ENCODE results near the gene P2RX6. TPM values are rescaled to one million over a fixed set of nuclear protein-coding genes. Genes with fewer than 3 reads are reported as not detected.

Gene P2RX6
- total RNA-seq, 2 experiments from 2014 or later: 0.22 to 0.25 TPM

DNA sequence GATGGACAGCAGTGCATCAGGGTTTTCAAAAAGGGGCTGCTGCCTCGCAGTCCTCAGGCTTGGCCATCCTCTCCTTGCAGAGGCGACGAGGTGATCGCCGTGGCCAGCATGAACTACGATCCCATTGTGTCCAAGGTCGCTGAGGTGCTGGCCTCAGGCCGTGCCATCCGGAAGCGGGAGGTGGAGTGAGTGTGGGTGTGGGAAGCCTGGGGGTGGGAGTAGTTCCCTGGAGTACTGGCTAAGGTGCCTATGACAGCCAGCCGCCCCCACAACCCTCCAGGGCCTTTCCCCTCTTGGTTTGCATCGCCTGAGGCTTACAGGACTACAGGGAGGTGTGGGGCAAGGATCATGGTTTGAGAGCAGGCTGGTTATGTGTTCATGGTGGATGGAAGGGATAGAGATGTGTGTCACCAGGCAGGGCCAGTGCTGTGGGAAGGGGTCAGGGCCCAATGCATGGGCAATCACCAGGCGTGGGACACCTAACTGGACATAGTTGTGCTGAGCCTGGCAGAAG is 35.0 kb upstream of the P2RX6 start:
- Mint-ChIP-seq H3K27me3 (no peaks in the 10 kb centered on the region), H3K27ac (no peak overlapping the region), H3K4me1 (ENCODE audit: low read depth) (peaks cover 40% of the 10 kb centered on the region), H3K4me3 (peak overlapping the region; percentile 10), H3K9me3 (peaks cover 4% of the 10 kb centered on the region), H3K36me3 (ENCODE audit: low read depth) (peaks cover 6% of the 10 kb centered on the region)
- no peak for TF ChIP-seq CTCF (IDR thresholded peaks at IDR 0.05)
- POLR2A ChIA-PET: interaction anchor here (5.2 kb wide), 1 partner anchor 21 kb away, joined by 51 read pairs; the partner anchor contains the start of gene THAP7
- intact Hi-C loops (cut with micrococcal nuclease): loop anchor here (10.0 kb wide), 1 partner anchor 55 kb away; no protein-coding TSS in a partner anchor
- ATAC-seq: no peak
- CTCF ChIA-PET: interaction anchor here (0.7 to 4.2 kb wide), 2 partner anchors 18 to 63 kb away, joined by 3 to 13 read pairs; partner anchors contain the start of gene CRKL
- DNase-seq: peak; percentile 40

GRCh38 chr22:20980523-20980922 is 34.4 kb upstream of the P2RX6 start:
- Mint-ChIP-seq H3K36me3 (ENCODE audit: low read depth) (peaks cover 6% of the 10 kb centered on the region), H3K4me3 (peak overlapping the region; percentile 92), H3K27ac (peak overlapping the region; percentile 84), H3K9me3 (peaks cover 4% of the 10 kb centered on the region), H3K27me3 (no peaks in the 10 kb centered on the region), H3K4me1 (ENCODE audit: low read depth) (peaks cover 40% of the 10 kb centered on the region)
- CTCF ChIA-PET: interaction anchor here (2.2 to 4.2 kb wide), 2 partner anchors 9 to 19 kb away, joined by 8 to 13 read pairs; no protein-coding TSS in a partner anchor
- POLR2A ChIA-PET: interaction anchor here (5.2 kb wide), 1 partner anchor 21 kb away, joined by 51 read pairs; the partner anchor contains the start of gene THAP7
- ATAC-seq: no peak
- no peak for DNase-seq
- intact Hi-C loops (cut with micrococcal nuclease): no loop called here
- no peak for TF ChIP-seq CTCF (IDR thresholded peaks at IDR 0.05)

DNA sequence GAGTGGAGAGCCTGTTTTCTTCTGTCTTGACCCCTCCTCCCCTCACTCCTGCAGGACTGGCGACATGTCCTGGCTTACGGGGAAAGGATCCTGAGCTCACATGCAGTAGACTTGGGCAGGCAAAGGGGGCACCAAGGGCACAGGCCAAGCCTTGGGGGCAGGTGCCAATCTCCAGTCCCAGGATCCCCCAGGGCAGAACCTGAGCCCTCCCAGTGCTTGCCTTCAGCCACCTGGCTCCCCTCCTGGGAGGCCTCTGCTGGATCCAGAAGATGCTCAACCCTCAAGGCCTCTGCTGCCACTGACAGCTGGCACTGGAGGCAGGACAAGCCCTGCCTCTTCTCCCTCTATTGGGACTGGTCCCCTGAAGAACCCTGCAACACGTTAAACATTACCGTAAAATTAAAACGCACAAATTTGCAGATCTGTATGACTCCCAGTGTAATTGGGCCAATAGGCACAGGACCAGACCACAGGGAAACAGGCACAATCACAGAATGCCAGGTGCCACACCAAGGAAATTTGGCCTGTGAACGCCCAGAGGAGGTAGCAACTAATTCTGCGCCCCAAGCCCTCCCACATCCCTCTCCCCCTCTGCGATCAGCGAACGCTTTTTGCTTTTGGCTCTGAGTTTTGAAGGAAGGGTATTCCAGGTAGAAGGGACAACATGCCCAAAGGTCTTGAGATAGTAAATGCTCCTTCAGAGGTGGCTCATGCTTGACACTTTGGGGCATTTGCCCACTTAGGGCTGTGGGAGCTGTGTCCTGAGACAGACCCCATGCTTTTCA is 33.8 kb upstream of the P2RX6 start:
- DNase-seq: no peak
- peaks cover 40% of the 10 kb centered on the region for H3K4me1 Mint-ChIP-seq (ENCODE audit: low read depth)
- no peaks in the 10 kb centered on the region for H3K27me3 Mint-ChIP-seq
- POLR2A ChIA-PET: interaction anchor here (0.7 to 5.2 kb wide), 4 partner anchors 13 to 33 kb away, joined by 3 to 51 read pairs (median 6); partner anchors contain the start of gene THAP7
- intact Hi-C loops (cut with micrococcal nuclease): no loop called here
- CTCF ChIA-PET: interaction anchor here (1.0 to 4.2 kb wide), 5 partner anchors 9 to 95 kb away, joined by 3 to 13 read pairs (median 6); no protein-coding TSS in a partner anchor
- ATAC-seq: no peak
- peaks cover 4% of the 10 kb centered on the region for H3K9me3 Mint-ChIP-seq
- H3K27ac Mint-ChIP-seq: peak overlapping the region; percentile 84
- peaks cover 6% of the 10 kb centered on the region for H3K36me3 Mint-ChIP-seq (ENCODE audit: low read depth)
- TF ChIP-seq CTCF (IDR thresholded peaks at IDR 0.05): no peak
- peak overlapping the region; percentile 92 for H3K4me3 Mint-ChIP-seq

DNA sequence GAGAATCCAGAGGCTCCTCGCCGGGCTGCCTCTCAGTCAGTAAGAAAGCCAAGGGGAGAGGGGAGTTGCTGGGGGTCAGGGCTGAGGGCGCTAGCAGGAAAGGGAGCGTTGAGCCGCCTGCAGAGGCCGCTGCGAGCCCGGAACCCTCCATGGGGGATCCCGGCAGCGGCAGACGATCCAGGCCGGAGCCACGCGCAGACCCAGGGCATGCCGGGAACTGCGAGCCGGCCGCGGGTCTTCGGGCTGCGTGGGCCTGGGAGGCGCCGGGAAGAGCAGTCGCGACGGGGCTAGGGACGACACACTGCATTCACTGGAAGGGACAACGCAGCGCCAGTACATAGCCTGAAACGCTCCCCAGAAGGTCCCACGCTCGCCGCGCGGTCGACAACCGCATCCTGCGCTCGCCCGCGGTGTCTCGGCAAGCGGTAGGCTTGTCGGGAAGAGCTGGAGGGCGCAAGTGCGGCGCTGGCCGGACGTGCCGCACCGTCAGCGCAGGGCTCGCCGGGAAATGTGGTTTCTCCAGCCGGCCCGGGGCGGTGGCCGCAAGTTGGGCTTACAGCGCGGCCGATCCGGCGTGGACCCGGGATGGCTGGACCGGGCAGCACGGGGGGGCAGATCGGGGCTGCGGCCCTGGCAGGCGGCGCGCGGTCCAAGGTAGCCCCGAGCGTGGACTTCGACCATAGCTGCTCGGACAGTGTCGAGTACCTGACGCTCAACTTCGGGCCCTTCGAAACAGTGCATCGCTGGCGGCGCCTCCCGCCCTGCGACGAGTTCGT is 33.0 kb upstream of the P2RX6 start, which contains the start of gene LZTR1:
LZTR1 (plus strand) TSS at position 511 of the 776 bp plus-strand sequence; CDS start at position 586, 75 bp downstream.
- intact Hi-C loops (cut with micrococcal nuclease): no loop called here
- H3K9me3 Mint-ChIP-seq: peaks cover 4% of the 10 kb centered on the region

More for the DNA sequence above, 33.0 kb upstream of the P2RX6 start, which contains the start of gene LZTR1:
- H3K4me3 Mint-ChIP-seq: peak within 1 kb of the TSS; percentile 92
- ChIA-PET CTCF (interaction anchor here (1.0 to 4.2 kb wide), 7 partner anchors 8 to 96 kb away, joined by 3 to 13 read pairs (median 3); no protein-coding TSS in a partner anchor), POLR2A (interaction anchor here (0.7 to 5.2 kb wide), 6 partner anchors 9 to 32 kb away, joined by 3 to 51 read pairs (median 4); partner anchors contain the start of gene THAP7)
- peak; percentile 56 for TF ChIP-seq CTCF (IDR thresholded peaks at IDR 0.05)
- ATAC-seq (peak; percentile 72), DNase-seq (peak; percentile 79)
- H3K27ac Mint-ChIP-seq: peak within 1 kb of the TSS; percentile 84
- no peaks in the 10 kb centered on the region for H3K27me3 Mint-ChIP-seq
- peaks cover 11% of the 10 kb centered on the region for H3K36me3 Mint-ChIP-seq (ENCODE audit: low read depth)
- H3K4me1 Mint-ChIP-seq (ENCODE audit: low read depth): peaks cover 40% of the 10 kb centered on the region

Measured in activated CD8-positive, alpha-beta T cell treated with anti-CD3 and anti-CD28 coated beads for 36 hours (primary cell).